GM19372 (cell line): Measurements from ENCODE around the gene ARL17B.
"Not testable (repeated sequence)": the region's sequence is repeated elsewhere in the genome, so short reads cannot be mapped to it uniquely, and the experiment has no call there.

Experiments
- ATAC-seq: cut with Tn5 transposase; IDR thresholded peaks from one replicate; pipeline ENCODE4 v1.9.1; 2021; ENCODE audit warnings: mild to moderate bottlenecking, low read depth, moderate library complexity; ENCODE audit not compliant: unreplicated experiment

Gene ARL17B

DNA sequence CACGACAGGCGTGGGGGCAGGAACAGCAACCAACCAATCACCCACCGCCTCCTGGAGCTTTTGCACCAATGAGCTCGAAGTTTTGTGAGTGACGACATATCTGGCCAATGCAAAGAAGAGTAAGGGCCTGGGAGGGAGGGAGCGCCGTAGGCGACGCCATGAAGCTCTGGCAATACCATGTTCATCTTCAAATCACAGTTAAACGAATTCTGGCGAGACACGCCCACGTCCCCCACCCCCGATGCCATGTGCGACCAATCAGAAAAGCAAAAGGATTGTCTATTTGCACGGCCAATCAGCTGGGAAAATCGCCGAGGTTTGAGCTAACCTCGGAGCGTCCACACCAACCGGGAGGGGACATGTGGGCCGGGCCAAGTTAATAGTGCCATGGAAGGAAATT is at the start of gene ARL17B:
Gene ARL17B, minus strand, starts transcription at position 12 of the 400 bp plus-strand sequence. CDS start 3,369 bp downstream, outside the sequence.
- ATAC-seq, result peak; percentile 98

DNA sequence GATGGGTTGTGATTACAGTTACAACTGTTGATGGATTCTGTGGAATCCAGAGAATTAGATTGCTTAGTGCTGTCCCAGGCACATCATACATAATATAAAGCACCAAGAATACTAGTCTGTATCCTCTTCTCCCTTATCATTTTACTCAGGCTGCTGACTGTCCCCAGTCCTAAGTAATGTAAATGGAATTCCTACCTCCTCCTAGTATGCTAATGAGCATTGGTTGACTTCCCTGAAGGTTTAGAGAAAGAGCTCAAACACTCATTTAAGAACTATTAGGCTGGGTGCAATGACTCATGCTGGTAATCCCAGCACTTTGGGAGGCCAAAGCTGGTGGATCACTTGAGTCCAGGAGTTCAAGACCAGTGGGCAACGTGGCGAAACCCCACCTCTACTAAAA is 48.3 kb upstream of the ARL17B start:
- not testable (repeated sequence) for ATAC-seq

DNA sequence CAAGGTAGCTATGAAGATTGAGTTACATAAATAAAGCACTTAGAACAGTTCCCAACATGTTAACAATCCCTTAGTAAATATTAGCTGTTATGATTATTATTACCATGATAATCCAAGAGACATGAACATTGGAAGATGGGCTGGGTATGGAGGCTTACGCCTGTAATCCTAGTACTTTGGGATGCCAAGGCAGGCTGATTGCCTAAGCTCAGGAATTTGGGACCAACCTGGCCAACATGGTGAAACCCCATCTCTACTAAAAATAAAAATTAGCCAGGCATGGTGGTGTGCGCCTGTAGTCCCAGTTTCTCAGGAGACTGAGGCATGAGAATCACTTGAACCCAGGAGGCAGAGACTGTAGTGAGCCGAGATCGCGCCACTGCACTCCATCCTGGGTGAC is 45.6 kb upstream of the ARL17B start:
- ATAC-seq, result not testable (repeated sequence)

DNA sequence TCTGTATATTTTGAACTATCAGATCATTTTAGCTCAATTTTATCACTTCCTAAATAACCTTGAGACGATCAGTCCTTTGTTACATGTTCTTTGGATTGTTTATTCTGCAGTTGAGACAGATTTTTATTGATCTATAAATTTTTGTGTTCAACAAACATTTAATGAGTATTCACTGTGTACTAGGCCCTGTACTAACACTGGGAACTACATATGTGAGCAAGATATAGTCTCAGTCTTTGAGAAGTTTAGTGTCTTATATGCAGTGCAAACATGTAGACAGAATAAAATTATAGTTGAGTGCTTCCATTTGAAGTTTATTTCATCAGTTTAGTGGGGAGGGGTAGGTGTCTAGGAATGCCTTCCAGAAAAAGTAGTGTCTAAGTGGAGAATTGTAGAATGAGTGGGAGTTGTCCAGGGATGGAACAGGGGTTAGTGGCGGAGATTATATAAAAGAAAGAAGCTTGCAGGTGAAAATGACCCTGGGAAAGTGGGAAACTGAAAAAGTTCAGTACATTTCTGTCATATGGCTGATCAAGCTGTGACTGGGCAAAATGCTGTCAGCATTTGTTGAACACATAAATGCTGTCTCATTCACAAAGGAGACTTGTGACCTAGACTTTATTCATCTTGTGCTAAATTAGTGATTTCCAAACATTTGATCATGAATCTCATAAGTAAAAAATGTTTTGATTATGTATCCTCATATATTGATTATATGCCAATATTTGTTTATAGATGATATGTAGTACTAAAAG is 39.6 kb upstream of the ARL17B start:
- ATAC-seq, result not testable (repeated sequence)

DNA sequence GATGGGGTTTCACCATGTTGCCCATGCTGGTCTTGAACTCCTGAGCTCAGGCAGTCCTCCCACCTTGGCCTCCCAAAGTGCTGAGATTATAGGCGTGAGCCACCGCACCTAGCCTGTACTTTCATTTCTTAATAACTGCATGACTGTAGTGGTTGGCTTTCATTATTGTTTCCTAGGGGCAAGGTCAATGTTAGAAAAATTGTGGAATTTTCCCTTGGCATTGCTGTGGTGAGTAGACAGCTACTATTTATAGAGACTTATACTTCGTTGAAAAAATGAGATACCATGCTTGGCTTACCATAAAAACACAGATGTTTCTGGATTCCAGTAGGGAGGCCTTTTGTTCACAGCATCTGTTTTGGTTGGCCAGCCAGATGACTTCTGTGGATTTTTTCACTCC is 39.0 kb upstream of the ARL17B start:
- ATAC-seq, result not testable (repeated sequence)

DNA sequence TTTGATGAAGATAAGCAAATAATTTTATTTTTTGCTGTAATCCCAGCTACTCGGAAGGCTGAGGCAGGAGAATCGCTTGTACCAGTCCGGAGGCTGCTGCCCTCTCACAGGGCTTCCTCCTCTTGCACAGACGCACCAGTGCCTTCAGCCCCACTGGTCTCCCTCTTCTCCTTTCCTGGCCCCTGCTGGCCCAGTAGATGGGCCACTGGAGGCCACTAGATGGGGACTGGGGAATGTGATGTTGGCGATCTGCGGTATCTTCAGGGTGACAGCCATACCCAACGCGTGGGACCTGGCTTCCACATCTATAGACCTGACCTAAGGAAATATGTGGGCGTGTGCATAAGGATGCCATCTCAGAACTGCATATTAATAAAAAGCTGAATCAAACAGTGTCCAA is 38.4 kb upstream of the ARL17B start:
- not testable (repeated sequence) for ATAC-seq

DNA sequence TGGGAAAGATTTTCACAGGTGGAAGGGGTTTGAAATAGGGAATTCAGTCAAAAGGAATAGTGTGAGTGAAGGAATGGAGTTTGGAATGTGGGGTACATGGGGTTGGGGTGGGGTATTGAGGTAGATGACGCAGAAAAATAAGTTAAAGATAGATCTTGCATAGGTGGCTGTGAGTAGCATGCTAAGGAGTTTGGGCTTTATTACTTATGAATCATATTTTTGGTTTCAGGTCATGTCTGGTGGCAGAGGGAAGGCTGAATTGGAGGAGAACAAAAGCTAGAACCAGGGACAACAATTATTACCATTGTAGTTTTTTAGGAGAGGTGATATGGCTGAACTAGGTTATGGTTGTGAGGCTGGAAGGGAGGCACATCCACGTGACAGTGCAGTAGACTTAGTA is 34.7 kb upstream of the ARL17B start:
- ATAC-seq, result not testable (repeated sequence)

DNA sequence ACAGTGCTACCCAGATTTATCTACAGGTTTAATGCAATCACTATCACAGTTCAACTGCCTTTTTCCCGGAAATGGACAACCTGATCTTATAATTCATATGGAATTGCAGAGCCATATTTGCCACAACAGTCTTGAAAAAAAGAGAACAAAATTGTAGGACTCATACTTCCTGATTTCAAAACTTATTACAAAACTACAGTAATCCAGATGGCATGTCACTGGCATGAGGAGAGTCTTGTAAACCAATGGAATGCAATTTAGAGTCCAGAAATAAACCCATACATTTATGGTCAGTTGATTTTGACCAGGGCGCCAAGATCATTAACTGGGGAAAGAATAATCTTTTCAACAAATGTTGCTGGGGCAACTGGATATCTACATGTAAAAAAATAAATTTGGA is 32.1 kb upstream of the ARL17B start:
- ATAC-seq, result not testable (repeated sequence)

DNA sequence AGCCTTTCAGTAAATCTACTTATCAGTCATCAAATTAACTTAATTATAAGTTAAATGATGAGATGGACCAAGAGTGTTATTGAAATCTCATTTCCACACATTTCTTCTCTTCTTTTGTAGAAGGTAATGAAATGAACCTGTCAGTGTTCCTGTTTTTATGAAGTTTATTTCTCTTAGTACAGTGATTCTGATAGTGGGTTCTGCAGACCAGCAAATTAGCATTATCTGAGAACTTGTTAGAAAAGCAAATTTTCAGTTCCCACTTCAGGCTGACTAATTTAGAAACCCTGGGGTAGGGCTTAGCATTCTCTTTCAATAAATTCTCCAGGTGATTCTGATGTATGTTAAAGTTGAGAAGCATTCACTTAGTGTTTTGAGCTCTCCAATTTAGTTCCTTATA is 23.9 kb upstream of the ARL17B start:
- ATAC-seq, result not testable (repeated sequence)

DNA sequence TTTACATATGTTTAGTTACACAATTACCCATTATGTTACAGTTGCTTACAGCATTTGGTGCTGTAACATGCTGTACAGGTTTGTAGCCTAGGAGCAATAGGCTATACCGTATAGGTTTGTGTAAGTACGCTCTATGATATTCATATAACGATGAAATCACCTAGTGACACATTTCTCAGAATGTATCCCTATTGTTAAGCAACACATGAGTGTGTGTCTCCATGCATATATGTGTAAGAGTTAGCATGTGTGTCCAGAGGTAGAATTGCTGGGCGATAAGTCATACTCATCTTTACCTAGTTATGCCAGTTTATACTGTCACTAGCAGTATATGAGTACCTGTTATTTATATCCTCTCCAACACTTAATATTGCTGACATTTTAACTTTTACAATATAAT is 21.6 kb upstream of the ARL17B start:
- ATAC-seq, result not testable (repeated sequence)

DNA sequence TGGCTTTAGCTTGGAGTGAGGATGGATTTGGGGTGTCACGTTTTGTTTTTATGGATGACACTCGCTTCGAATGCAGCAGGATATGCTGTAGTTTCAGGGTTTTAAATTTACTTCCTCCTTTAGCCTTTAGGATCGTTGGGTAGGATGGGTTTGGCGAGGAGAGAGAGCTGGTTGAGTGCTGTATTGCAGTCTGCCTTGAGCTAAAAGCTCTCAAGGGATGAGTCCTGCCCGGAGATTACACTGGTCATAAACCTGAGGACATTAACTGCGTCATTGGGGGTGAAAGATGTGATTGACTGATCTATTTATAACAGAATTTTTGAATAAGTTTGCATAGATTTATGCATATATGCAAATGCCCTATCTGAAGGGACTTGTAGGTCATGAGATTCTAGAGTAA is 11.9 kb upstream of the ARL17B start:
- not testable (repeated sequence) for ATAC-seq

DNA sequence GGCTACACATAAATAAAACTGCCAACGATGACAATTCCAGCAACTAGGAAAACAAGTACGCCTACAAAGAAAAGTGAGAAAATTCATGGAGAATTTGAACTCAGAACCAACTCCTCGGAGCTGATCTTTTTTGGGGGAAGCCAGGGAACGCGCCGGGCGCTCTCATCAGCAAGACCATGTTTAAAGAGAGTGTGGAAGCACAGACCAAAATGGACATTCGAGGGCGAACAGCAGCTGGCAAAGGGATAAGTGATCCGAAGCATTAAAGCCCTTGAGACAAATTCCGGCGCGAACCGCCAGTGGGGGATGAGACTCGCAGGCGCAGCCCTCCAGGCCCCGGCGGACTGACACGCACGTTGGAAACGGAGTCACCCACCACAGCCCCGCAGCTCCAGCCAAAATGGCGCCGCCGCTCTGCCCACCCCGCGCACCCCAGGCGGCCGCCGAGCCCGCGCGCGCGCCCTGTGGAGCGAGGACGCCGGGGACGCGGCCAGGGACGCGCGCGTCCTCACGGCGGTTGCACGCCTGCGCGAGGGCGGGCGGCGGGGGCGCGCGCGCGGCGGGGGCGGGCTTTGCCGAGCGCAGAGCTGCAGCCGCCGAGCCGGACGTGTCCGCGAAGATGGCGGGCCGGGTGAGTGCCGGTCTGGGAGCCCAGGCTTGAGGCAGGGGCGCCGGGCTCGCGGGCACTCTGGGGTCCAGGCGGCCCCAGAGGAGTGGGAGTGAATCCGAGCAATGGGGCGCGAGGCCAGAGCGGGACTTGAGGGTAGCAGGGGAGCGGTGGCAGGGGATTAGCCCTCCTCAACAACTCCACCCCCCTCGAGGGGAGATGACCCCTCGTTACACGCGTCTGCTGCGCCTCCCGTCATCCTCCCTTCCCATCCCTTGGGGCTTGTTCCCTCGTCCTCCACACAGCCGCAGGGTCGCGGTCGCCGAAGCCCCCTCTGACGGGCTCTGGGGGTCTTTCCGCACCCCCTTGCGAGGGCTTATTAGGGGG is 11.0 kb upstream of the ARL17B start:
- ATAC-seq, result peak; percentile 82

DNA sequence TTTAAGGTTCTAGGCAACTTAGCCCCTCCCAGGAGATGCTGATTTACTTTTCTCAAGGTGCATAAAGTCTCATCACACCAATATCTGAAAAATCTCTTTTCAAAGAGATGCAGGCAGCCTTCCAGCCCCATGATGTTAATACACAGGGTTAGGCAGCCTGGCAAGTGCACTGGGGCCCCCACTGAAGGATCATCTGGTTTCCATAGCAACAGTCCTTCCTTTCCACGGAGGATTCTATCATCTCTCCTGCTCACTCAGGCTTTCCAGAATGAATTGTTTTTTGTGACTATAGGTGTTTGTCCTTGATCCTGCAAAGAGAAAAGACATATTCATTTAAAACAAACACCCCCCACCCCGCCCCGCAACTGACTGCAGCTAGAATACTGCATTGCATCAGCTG is 6.0 kb upstream of the ARL17B start:
- ATAC-seq, result not testable (repeated sequence)

DNA sequence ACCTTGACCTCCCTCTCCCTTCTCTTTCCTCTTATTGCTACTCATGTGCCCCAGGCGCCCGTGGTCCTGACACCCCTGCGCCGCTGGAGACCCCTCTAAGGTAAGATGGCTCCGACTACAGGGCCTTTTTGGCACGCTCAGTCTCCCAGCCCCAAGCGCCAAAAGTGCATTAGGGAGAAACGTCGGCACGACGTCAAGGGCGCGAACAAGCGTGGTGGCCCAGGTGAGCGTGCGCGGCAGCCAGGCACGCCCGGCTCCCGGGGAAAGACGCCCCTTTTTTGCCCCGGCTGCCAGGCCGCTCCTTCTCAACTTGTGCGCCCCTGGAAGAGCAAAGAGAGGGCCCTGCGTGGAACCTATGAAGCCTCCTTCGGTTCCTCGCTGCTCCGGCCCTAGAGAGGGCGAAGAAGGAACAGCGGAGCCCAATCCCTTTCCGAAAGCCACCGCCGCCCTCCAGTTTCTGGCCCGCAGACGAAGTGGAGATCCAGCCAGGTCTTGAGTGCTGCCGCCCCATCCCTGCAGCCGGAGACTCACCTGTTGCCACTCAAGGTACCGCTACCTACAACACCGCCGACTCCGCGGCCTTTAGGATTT is 326 bp downstream of the ARL17B start:
- peak; percentile 35 for ATAC-seq

DNA sequence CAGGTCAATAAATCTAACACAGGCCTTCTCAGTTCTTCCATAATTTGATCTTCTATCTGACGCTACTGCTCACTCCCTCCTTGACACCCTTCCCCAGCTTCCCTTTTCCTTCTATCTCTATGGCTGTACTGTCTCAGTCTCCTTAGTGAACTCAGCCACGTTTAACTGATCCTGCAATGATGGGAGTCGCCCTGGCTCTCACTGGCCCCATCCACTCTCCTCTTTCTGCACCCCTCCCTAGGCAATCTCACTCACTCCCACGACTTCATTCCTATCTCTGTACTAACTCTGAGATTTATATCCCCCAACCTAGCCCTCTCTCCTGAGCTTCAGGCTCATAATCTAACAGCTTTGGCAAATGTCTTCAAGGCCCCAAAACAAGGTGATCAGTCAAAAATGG is 7.7 kb downstream of the ARL17B start:
- ATAC-seq, result not testable (repeated sequence)

DNA sequence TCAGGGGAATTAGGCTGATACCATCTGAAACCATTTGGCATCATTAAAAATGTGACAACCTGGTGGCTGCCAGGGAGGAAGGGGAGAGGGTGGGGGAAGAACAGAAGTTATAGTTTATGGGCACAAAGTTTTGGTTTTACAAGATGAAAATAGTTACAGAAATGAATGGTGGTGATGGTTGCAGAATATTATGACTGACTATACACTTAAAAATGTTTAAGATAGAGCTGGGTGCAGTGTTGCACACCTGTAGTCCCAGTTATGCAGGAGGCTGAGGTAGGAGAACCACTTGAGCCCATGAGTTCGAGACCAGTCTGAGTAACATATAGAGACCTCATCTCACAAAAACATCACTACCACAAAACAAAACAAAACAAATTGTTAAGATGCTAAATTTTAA is 12.5 kb downstream of the ARL17B start:
- ATAC-seq, result not testable (repeated sequence)

DNA sequence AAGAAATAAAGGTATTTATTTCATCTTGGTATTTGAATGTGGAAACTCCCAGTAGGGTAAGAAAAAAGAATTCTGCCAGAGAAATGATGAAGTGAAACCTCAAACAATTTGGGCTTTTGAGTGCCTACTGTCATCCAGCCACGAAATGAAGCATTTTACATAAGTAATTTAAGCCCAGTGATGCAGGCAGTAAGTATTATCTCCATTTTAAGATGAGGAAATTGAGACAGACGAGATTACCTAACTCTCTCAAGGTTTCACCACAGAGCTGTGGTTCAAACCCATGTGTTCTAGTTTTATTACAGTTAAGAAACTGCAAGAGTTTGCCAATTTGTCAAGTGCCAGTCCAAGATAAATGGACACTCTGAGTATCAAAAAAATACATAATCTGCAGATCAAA is 13.2 kb downstream of the ARL17B start:
- not testable (repeated sequence) for ATAC-seq

DNA sequence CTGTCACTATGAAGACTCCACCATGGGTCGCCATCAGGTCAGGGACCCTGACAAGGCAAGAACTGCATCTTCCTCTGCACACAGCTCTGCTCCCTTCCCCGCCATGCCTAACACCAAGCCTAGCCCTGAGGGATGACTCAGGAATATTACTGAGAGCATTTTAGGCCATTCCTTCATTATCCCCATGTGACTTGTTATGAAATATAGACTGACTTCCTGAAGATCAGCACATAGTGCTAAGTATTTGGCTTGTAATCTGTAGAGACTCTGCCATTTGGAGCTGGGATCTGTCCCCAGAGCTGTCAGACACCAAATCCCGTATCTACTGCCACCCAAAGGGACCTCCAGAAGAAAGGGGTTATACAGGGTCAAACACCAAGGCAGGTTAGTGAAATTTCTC is 19.4 kb downstream of the ARL17B start:
- not testable (repeated sequence) for ATAC-seq

DNA sequence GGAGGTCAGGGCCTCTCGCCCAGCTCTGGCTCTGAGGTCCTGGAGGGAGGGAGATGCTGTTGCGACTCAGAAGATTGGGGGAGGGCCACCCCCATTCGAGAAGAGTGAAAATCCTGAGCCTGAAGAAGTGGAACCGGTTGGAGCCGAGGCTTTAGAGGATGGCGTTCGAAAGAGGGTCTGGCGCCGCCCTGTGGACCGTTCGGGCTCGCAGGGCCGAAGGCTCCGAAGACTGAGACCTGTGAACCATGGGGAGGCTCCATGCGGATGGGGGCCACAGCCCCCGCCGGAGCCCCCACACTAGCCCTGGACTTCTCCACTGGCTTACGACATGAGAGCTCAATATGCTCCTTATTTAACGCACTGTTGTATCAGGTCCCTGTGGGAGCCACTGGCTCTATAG is 20.3 kb downstream of the ARL17B start:
- not testable (repeated sequence) for ATAC-seq

DNA sequence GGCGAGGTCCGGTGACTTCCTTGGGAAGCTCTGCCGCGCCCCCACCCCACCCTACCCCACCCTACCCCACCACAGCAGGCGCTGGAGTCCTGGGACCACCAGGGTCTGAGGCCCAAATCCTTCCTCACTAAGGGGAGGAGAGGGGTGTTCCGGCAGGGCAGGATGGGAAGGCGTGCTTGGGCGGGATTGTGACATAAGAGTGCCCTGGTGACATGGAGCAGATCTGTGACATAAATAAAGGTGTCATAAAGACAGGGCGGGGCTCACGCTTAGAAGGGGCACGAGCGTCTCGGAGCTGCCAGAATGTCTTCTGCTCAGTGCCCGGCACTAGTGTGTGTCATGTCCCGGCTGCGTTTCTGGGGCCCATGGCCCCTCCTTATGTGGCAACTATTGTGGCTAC is 66.7 kb downstream of the ARL17B start, which contains the start of gene LRRC37A:
Gene LRRC37A, plus strand, starts transcription at position 301 of the 400 bp plus-strand sequence. Its CDS starts 3 bp downstream, at position 304.
- not testable (repeated sequence) for ATAC-seq

DNA sequence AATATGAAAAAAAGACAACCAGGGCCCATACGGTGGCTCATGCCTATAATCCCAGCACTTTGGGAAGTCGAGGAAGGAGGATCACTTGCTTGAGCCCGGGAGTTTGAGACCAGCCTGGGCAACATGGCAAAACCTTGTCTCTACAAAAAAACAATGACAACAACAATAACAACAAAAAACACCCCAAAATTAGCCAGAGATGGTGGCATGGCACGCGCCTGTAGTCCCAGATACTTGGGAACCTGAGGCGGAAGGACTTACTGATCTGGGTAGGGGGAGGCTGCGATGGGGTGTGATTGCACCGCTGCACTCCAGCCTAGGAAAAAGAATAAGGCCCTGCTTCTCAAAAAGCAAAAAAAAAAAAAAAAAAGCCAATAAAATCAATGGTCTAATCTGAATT is 69.9 kb downstream of the ARL17B start:
- not testable (repeated sequence) for ATAC-seq
